Measurements from ENCODE around the gene PABPN1L.

GRCh38 chr16:88815901-88816589, 50.4 kb downstream of the PABPN1L start:
- TF ChIP-seq CTCF (IDR thresholded peaks at IDR 0.05; ENCODE audit: insufficient read depth, low read length, poor library complexity, severe bottlenecking) (peak; percentile 74), EZH2phosphoT487 (conservative IDR thresholded peaks at IDR 0.05; ENCODE audit: low read length) (no peak)
